H1 (cell line): ENCODE results near the gene SYTL2. TPM values are rescaled to one million over a fixed set of nuclear protein-coding genes. Genes with fewer than 3 reads are reported as not detected.
A peak's percentile ranks its signal among the peaks of the same experiment; 100 is the strongest.

Source experiments
- CTCF ChIA-PET: fragments of 300-600 bp; sonication (Branson Sonifier 250); formaldehyde crosslinking; loops from one replicate; lab custom pipeline; 2021; ENCODE audit not compliant: partially characterized antibody; lab: Charles Lee
- POLR2A ChIA-PET: fragments of 300-600 bp; sonication (Branson Sonifier 250); formaldehyde crosslinking; loops from one replicate; lab custom pipeline; 2021; ENCODE audit warnings: inconsistent platforms; ENCODE audit not compliant: partially characterized antibody; lab: Charles Lee
- DNase-seq, 2 experiments: peaks; one replicate each; pipeline versions ENCODE4 v3.0.0 to v3.0.0-alpha.2; 2010 to 2022; ENCODE audit warnings: low spot score in 2 of 2, low read depth in 1 of 2, mixed read lengths in 1 of 2
- FAIRE-seq: peaks from 2 replicates; lab custom pipeline; 2011; peaks lifted over from hg19 to GRCh38; lab: Jason Lieb, UNC
- H2AFZ ChIP-seq: 2 replicates; pipeline ENCODE4 v1.8.1; 2012; ENCODE audit warnings: low read length, inconsistent platforms
- H2AK5ac ChIP-seq: 2 replicates; pipeline ENCODE4 v1.6.1; 2013; ENCODE audit warnings: low read depth, low read length
- H2BK120ac ChIP-seq: replicated peaks from 2 replicates; pipeline ENCODE3; 2013; ENCODE audit warnings: low read depth, low read length, inconsistent platforms
- H2BK12ac ChIP-seq: 2 replicates; pipeline ENCODE4 v1.6.1; 2013; ENCODE audit warnings: low read depth, low read length
- H2BK15ac ChIP-seq: 2 replicates; pipeline ENCODE4 v1.6.1; 2013; ENCODE audit warnings: low read length
- H2BK20ac ChIP-seq: 2 replicates; pipeline ENCODE4 v1.6.1; 2013; ENCODE audit warnings: low read length
- H2BK5ac ChIP-seq: 2 replicates; pipeline ENCODE4 v1.6.1; 2013; ENCODE audit warnings: low read depth, low read length
- H3K14ac ChIP-seq: 2 replicates; pipeline ENCODE4 v1.6.1; 2013; ENCODE audit warnings: inconsistent platforms; ENCODE audit not compliant: insufficient read length
- H3K18ac ChIP-seq: 2 replicates; pipeline ENCODE4 v1.6.1; 2013; ENCODE audit warnings: low read length; ENCODE audit errors: extremely low read depth
- H3K23ac ChIP-seq: 2 replicates; pipeline ENCODE4 v1.6.1; 2013; ENCODE audit warnings: inconsistent platforms; ENCODE audit not compliant: insufficient read length
- H3K23me2 ChIP-seq: 2 replicates; pipeline ENCODE4 v1.6.1; 2013; ENCODE audit warnings: low read depth, low read length
- H3K27ac ChIP-seq: 2 replicates; pipeline ENCODE4 v1.6.1; 2011; ENCODE audit warnings: low read depth, low read length, inconsistent platforms
- H3K27me3 ChIP-seq, 4 experiments: replicated peaks in 1 of 4; 1 replicate in 1 of 4; 2 replicates in 3 of 4; pipeline versions ENCODE4 v1.6.1 to v1.8.1; 2011 to 2013; ENCODE audit warnings: low read length in 3 of 4, mild to moderate bottlenecking in 3 of 4, inconsistent platforms in 2 of 4, mixed read lengths in 2 of 4, moderate library complexity in 1 of 4; ENCODE audit not compliant: control insufficient read depth in 3 of 4, insufficient read depth in 3 of 4; ENCODE audit errors: extremely low read depth in 1 of 4
- H3K36me3 ChIP-seq, 4 experiments: 2 replicates each; pipeline versions ENCODE4 v1.6.1 to v1.8.1; 2011 to 2013; ENCODE audit warnings: mild to moderate bottlenecking in 4 of 4, low read length in 3 of 4, moderate library complexity in 2 of 4, control low read depth in 1 of 4, inconsistent platforms in 1 of 4; ENCODE audit not compliant: insufficient read depth in 4 of 4, control insufficient read depth in 2 of 4
- H3K4ac ChIP-seq: replicated peaks from 2 replicates; pipeline ENCODE3; 2013; ENCODE audit warnings: low read length, low read depth, mixed read lengths, inconsistent platforms; ENCODE audit not compliant: insufficient read length
- H3K4me1 ChIP-seq, 4 experiments: replicated peaks in 1 of 4; 1 replicate in 1 of 4; 2 replicates in 3 of 4; pipeline versions ENCODE4 v1.6.1 to v1.8.1; 2011 to 2013; ENCODE audit warnings: low read length in 3 of 4, inconsistent platforms in 2 of 4, mixed read lengths in 1 of 4; ENCODE audit not compliant: insufficient read depth in 4 of 4, control insufficient read depth in 3 of 4
- H3K4me2 ChIP-seq, 2 experiments: 2 replicates each; pipeline versions ENCODE4 v1.6.1 to v1.8.1; 2011 to 2013; ENCODE audit warnings: low read depth in 2 of 2, low read length in 2 of 2, control low read depth in 1 of 2, inconsistent platforms in 1 of 2, mild to moderate bottlenecking in 1 of 2; ENCODE audit not compliant: insufficient read depth in 1 of 2
- H3K4me3 ChIP-seq, 4 experiments: fragments of 200-600, 300-600 bp in 1 of 4; sonication (generic), shearing (Covaris generic), sonication (Bioruptor Twin) in 1 of 4; 2 replicates each; pipeline versions ENCODE4 v1.5.1 to v1.8.1; 2011 to 2016; ENCODE audit warnings: low read length in 4 of 4, low read depth in 3 of 4, control low read depth in 2 of 4, inconsistent platforms in 2 of 4, mild to moderate bottlenecking in 2 of 4, mixed read lengths in 1 of 4, moderate library complexity in 1 of 4; ENCODE audit not compliant: insufficient read depth in 2 of 4; ENCODE audit errors: extremely low read depth in 1 of 4
- H3K56ac ChIP-seq: replicated peaks from 2 replicates; pipeline ENCODE3; 2013; ENCODE audit warnings: low read depth, mild to moderate bottlenecking, mixed read lengths, low read length, inconsistent platforms; ENCODE audit not compliant: insufficient read length
- H3K79me1 ChIP-seq: 2 replicates; pipeline ENCODE4 v1.6.1; 2013; ENCODE audit warnings: low read depth, low read length, control low read depth
- H3K79me2 ChIP-seq, 2 experiments: 2 replicates each; pipeline versions ENCODE4 v1.6.1 to v1.8.1; 2012 to 2013; ENCODE audit warnings: low read length in 2 of 2, mild to moderate bottlenecking in 2 of 2, inconsistent platforms in 1 of 2; ENCODE audit not compliant: insufficient read depth in 2 of 2, control insufficient read depth in 1 of 2
- H3K9ac ChIP-seq, 4 experiments: replicated peaks in 1 of 4; 1 replicate in 1 of 4; 2 replicates in 3 of 4; pipeline versions ENCODE4 v1.6.1 to v1.8.1; 2011 to 2013; ENCODE audit warnings: low read depth in 3 of 4, low read length in 3 of 4, control low read depth in 2 of 4, mild to moderate bottlenecking in 2 of 4, moderate library complexity in 2 of 4, inconsistent platforms in 1 of 4; ENCODE audit errors: extremely low read depth in 1 of 4
- H3K9me3 ChIP-seq, 2 experiments: 2 replicates each; pipeline versions ENCODE4 v1.6.1 to v1.8.1; 2012 to 2013; ENCODE audit warnings: mild to moderate bottlenecking in 2 of 2, moderate library complexity in 2 of 2, control low read depth in 1 of 2, inconsistent platforms in 1 of 2, low read depth in 1 of 2, low read length in 1 of 2, mixed read lengths in 1 of 2; ENCODE audit not compliant: insufficient read depth in 2 of 2
- H4K20me1 ChIP-seq, 2 experiments: replicated peaks in 1 of 2; 2 replicates each; pipeline versions ENCODE3 to v1.8.1; 2011 to 2013; ENCODE audit warnings: inconsistent platforms in 2 of 2, low read length in 2 of 2, mild to moderate bottlenecking in 1 of 2; ENCODE audit not compliant: insufficient read depth in 2 of 2, control insufficient read depth in 1 of 2
- H4K5ac ChIP-seq: 2 replicates; pipeline ENCODE4 v1.6.1; 2013; ENCODE audit warnings: low read length, low read depth, mixed read lengths, inconsistent platforms; ENCODE audit not compliant: insufficient read length
- H4K8ac ChIP-seq: 2 replicates; pipeline ENCODE4 v1.8.0; 2013; ENCODE audit warnings: mild to moderate bottlenecking, moderate library complexity, low read length, inconsistent platforms; ENCODE audit not compliant: insufficient read depth; ENCODE audit errors: extremely low read depth
- H4K91ac ChIP-seq: replicated peaks from 2 replicates; pipeline ENCODE3; 2013; ENCODE audit warnings: low read length, mixed read lengths, inconsistent platforms; ENCODE audit not compliant: insufficient read length
- CEBPB ChIP-seq: IDR thresholded peaks from 2 replicates; pipeline ENCODE4 v1.6.1; 2012; ENCODE audit warnings: low read depth, low read length
- CHD1 ChIP-seq: IDR thresholded peaks from 2 replicates; pipeline ENCODE4 v1.6.1; 2012; ENCODE audit warnings: low read depth, low read length, improper control_type of control experiment
- GABPA ChIP-seq: IDR thresholded peaks from 2 replicates; pipeline ENCODE4 v1.6.1; 2011; ENCODE audit warnings: mild to moderate bottlenecking, low read length, moderate library complexity, borderline replicate concordance; ENCODE audit not compliant: insufficient read depth
- JUND ChIP-seq: IDR thresholded peaks from 2 replicates; pipeline ENCODE4 v1.6.1; 2011; ENCODE audit warnings: mild to moderate bottlenecking, improper control_type of control experiment, low read length
- KDM4A ChIP-seq: IDR thresholded peaks from one replicate; pipeline ENCODE4 v1.7.1; 2012; ENCODE audit warnings: low read depth, mild to moderate bottlenecking, moderate library complexity, low read length, inconsistent platforms; ENCODE audit not compliant: severe bottlenecking
- SIN3A ChIP-seq, 2 experiments: IDR thresholded peaks in 1 of 2; conservative IDR thresholded peaks in 1 of 2; 2 replicates each; pipeline ENCODE4 v1.6.1; 2011 to 2012; ENCODE audit warnings: low read length in 2 of 2, improper control_type of control experiment in 1 of 2, low read depth in 1 of 2, mild to moderate bottlenecking in 1 of 2
- SP2 ChIP-seq: IDR thresholded peaks from 2 replicates; pipeline ENCODE4 v1.6.1; 2012; ENCODE audit warnings: mild to moderate bottlenecking, low read length, inconsistent platforms
- ZNF274 ChIP-seq: IDR thresholded peaks from 2 replicates; pipeline ENCODE4 v1.7.0; 2012; ENCODE audit warnings: low read length, borderline replicate concordance; ENCODE audit errors: extremely low read depth
- WGBS, 2 experiments: shearing (Covaris generic) in 1 of 2; methylation state at CpG; one replicate each; pipeline versions ENCODE4 v1.1.6 to v1.1.7; 2013 to 2015; ENCODE audit warnings: low lambda C conversion rate in 2 of 2, mixed read lengths in 2 of 2, inconsistent platforms in 1 of 2, low coverage in 1 of 2, missing lambda C conversion rate in 1 of 2; ENCODE audit not compliant: insufficient replicate concordance in 2 of 2, insufficient coverage in 1 of 2, insufficient read length in 1 of 2; ENCODE audit errors: extremely low coverage in 1 of 2, missing lambda C conversion rate in 1 of 2; 5-methylcytosine and 5-hydroxymethylcytosine counted together
- polyA plus RNA-seq, 7 experiments: library from polyadenylated mRNA; depleted of rRNA in 3 of 7; stranded (reverse) in 5 of 7; unstranded in 2 of 7; fragments of >200 nt in 5 of 7; fragments of 200-250 nt in 2 of 7; gene quantifications; 1 replicate in 5 of 7; 2 replicates in 1 of 7; 4 replicates in 1 of 7; pipeline versions ENCODE4 v1.2.1 to v1.2.3, GENCODE V29; 2011 to 2013; ENCODE audit warnings: missing spikeins in 2 of 7, mixed read lengths in 2 of 7
- total RNA-seq: library from RNA; stranded (reverse); fragmentation: NEBNext Ultra II Directional; extraction: Animal tissue kit (Norgen Biotek cat#: 25700); gene quantifications from 2 replicates; pipeline ENCODE4 v1.2.1, GENCODE V29; 2021

SYTL2 gene
- total and polyA plus RNA-seq, 2 of the 8 experiments (the other 6 are each of a cell fraction or from before 2014, with no cell fraction given): 1.3 to 9.1 TPM

GRCh38 chr11:85759915-85760314 is 51.0 kb downstream of the SYTL2 start:
- CTCF ChIA-PET: no interaction called here
- Histone ChIP-seq H3K23ac (no peak overlapping the region), H3K27ac (no peak overlapping the region), H2BK20ac (no peak overlapping the region), H3K79me2 (no peaks in the 10 kb centered on the region), H3K27me3 (no peaks in the 10 kb centered on the region; a peak in 2 of 7 replicates), H4K20me1 (no peaks in the 10 kb centered on the region), H3K9me3 (no peaks in the 10 kb centered on the region), H3K36me3 (no peaks in the 10 kb centered on the region), H3K14ac (no peak overlapping the region), H3K9ac (no peak overlapping the region), H3K4ac (no peak overlapping the region), H2BK12ac (no peak overlapping the region), H2BK5ac (no peak overlapping the region), H2AFZ (peak overlapping the region; percentile 16; the same call in 1 of the 2 replicates), H2BK15ac (no peak overlapping the region), H2AK5ac (no peak overlapping the region), H3K18ac (no peak overlapping the region), H2BK120ac (no peak overlapping the region), H4K5ac (no peak overlapping the region), H4K8ac (no peak overlapping the region), H3K79me1 (no peaks in the 10 kb centered on the region; the same call in 1 of the 2 replicates), H3K4me1 (peaks cover 0 to 4% (median 0%) of the 10 kb centered on the region in 4 experiments; a peak in 1 of 7 replicates), H4K91ac (no peak overlapping the region), H3K4me2 (no peak overlapping the region), H3K56ac (no peak overlapping the region), H3K23me2 (no peaks in the 10 kb centered on the region), H3K4me3 (no peak overlapping the region)
- 68% methylated on average over 2 of the region's 2 CpGs; no CpG with 5 or more reads in 1 of the 2 experiments for WGBS, 2 experiments
- POLR2A ChIA-PET: no interaction called here
- no peak for FAIRE-seq
- TF ChIP-seq CHD1 (no peak), KDM4A (no peak), CEBPB (peak; percentile 54; the same call in 1 of the 2 replicates), GABPA (no peak), SIN3A (conservative IDR thresholded peaks at IDR 0.05 in 1 of 2, IDR thresholded peaks at IDR 0.05 in 1 of 2; ENCODE audit: low read depth in 1 of 2, low read length in 2 of 2) (no peak), JUND (no peak), ZNF274 (no peak), SP2 (no peak)
- DNase-seq: no peak
